ENCODE measurements around the gene KYAT1. TPM values are rescaled to one million over a fixed set of nuclear protein-coding genes. Genes with fewer than 3 reads are reported as not detected.

Gene KYAT1
- total RNA-seq, 2 donors from 2014 or later: 13.6 to 25.3 TPM

DNA sequence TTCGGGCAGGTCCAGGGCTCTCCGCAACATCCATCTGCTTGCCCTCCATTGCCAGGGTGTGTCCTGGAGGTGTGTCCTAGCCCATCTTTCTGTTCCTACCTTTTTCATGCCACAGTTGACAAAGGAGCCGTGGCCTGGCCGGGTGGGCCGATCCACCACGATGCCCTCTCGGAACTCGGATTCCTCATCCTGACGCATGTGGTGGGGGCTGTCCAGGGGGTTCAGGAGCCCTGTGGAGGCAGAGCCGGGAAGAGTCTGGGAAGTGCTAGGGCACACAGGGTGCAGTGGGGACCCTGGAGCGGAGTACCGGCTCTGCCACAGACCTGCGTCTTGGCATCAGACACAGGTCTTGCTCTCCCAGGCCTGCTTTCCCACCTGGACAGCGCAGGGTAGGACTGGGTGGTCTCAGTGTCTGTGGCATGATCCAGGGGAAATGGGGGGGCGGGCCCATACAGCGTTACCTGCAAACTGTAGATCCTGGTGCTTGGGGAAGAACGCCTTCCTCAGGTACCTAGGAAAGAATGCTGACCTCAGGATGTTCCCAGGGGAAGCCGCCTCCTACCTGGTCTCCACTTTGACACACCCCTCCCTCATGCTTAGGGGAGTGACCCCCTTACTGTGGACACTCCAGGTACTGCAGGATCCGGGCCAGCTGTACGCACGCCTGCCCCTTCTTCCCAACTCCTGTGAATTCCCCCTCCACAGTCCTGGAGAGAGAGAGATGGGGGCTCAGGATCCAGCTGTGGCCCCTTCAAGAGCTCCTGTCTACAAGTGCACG, 55.6 kb downstream of the KYAT1 start:
- Mint-ChIP-seq H3K4me1 (peaks cover 6% of the 10 kb centered on the region), H3K27ac (no peak overlapping the region), H3K27me3 (ENCODE audit: insufficient read depth) (no peaks in the 10 kb centered on the region), H3K4me3 (no peak overlapping the region), H3K36me3 (ENCODE audit: low read depth) (peaks cover 58% of the 10 kb centered on the region), H3K9me3 (no peaks in the 10 kb centered on the region)
- no peak overlapping the region for H3K4me3 ChIP-seq (ENCODE audit: low read length)
- peaks cover 49% of the 10 kb centered on the region for H3K36me3 ChIP-seq (ENCODE audit: control insufficient read depth, insufficient read depth, low read length)
- H3K9me3 ChIP-seq (ENCODE audit: control insufficient read depth, low read length): no peaks in the 10 kb centered on the region
- H3K27ac ChIP-seq (ENCODE audit: low read depth, low read length): no peak overlapping the region
- DNase-seq: peak; percentile 75
- no peaks in the 10 kb centered on the region for H3K27me3 ChIP-seq (ENCODE audit: control insufficient read depth, insufficient read depth, low read length, poor library complexity, severe bottlenecking)
- TF ChIP-seq, protein P1, sequence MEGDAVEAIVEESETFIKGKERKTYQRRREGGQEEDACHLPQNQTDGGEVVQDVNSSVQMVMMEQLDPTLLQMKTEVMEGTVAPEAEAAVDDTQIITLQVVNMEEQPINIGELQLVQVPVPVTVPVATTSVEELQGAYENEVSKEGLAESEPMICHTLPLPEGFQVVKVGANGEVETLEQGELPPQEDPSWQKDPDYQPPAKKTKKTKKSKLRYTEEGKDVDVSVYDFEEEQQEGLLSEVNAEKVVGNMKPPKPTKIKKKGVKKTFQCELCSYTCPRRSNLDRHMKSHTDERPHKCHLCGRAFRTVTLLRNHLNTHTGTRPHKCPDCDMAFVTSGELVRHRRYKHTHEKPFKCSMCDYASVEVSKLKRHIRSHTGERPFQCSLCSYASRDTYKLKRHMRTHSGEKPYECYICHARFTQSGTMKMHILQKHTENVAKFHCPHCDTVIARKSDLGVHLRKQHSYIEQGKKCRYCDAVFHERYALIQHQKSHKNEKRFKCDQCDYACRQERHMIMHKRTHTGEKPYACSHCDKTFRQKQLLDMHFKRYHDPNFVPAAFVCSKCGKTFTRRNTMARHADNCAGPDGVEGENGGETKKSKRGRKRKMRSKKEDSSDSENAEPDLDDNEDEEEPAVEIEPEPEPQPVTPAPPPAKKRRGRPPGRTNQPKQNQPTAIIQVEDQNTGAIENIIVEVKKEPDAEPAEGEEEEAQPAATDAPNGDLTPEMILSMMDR (conservative IDR thresholded peaks at IDR 0.05): peak; percentile 41
- H3K9ac ChIP-seq (ENCODE audit: extremely low read depth, low read length, poor library complexity, severe bottlenecking): no peak overlapping the region
- peaks cover 3% of the 10 kb centered on the region for H3K4me1 ChIP-seq (ENCODE audit: control insufficient read depth, insufficient read depth, low read length)
- WGBS, 2 experiments (ENCODE audit: insufficient coverage in 1 of 2, insufficient read length in 1 of 2): 94 to 97% methylated on average over 10 to 22 of the region's 22 CpGs

DNA sequence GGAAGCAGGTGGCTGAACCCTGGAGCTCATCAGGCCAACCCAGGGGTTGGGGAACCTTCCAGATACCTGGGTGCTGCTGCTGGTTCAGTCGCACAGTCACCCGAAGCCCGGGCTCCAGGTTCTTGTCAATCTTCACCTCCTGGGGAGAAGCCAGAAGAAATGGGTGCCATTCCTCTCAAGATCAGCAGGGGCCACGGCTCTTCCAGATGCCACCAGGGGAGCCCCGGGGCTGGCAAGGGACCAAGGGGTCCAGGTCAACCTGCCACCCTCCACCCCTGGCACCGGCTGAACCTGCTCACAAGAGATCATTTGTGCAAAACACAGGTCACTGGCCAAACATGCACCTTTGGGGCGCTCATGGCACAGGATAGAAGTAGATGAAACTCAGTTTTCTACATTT, 56.8 kb downstream of the KYAT1 start:
- no peak overlapping the region for H3K9ac ChIP-seq (ENCODE audit: extremely low read depth, low read length, poor library complexity, severe bottlenecking)
- no peak for DNase-seq
- Mint-ChIP-seq H3K4me1 (peaks cover 8% of the 10 kb centered on the region), H3K27me3 (ENCODE audit: insufficient read depth) (no peaks in the 10 kb centered on the region), H3K27ac (no peak overlapping the region), H3K9me3 (no peaks in the 10 kb centered on the region), H3K4me3 (no peak overlapping the region), H3K36me3 (ENCODE audit: low read depth) (peaks cover 59% of the 10 kb centered on the region)
- peaks cover 3% of the 10 kb centered on the region for H3K4me1 ChIP-seq (ENCODE audit: control insufficient read depth, insufficient read depth, low read length)
- 96 to 97% methylated on average over 5 to 7 of the region's 7 CpGs for WGBS, 2 experiments (ENCODE audit: insufficient coverage in 1 of 2, insufficient read length in 1 of 2)
- no peak overlapping the region for H3K27ac ChIP-seq (ENCODE audit: low read depth, low read length)
- H3K36me3 ChIP-seq (ENCODE audit: control insufficient read depth, insufficient read depth, low read length): peaks cover 49% of the 10 kb centered on the region
- H3K4me3 ChIP-seq (ENCODE audit: low read length): no peak overlapping the region
- TF ChIP-seq, protein P1 (conservative IDR thresholded peaks at IDR 0.05): no peak
- H3K27me3 ChIP-seq (ENCODE audit: control insufficient read depth, insufficient read depth, low read length, poor library complexity, severe bottlenecking): no peaks in the 10 kb centered on the region
- no peaks in the 10 kb centered on the region for H3K9me3 ChIP-seq (ENCODE audit: control insufficient read depth, low read length)

DNA sequence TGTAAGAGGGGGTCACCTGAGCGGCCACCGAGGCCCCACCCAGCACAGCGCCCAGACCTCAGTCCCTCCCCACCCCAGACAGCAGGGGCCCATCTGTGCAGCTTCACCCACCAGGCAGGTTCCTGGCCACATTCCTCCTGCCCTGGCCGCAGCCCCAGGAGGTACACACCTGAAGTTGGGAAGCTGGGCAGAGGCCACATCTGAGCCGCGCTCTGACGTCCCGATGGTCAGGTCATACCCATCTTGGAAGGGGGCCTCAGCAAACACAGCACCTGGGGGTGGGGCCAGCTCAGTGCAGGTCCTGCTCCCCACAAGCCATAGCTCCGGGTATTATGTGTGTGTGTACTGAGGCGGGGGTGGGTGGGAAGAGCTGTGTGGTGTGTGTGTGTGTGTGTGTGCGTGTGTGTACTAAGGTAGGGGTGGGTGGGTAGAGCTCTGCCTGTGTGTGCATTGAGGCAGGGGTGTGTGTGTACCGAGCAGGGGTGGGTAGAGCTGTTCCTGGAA, 57.8 kb downstream of the KYAT1 start:
- peaks cover 3% of the 10 kb centered on the region for H3K4me1 ChIP-seq (ENCODE audit: control insufficient read depth, insufficient read depth, low read length)
- DNase-seq: peak; percentile 31
- TF ChIP-seq, protein P1 (conservative IDR thresholded peaks at IDR 0.05): no peak
- no peak overlapping the region for H3K27ac ChIP-seq (ENCODE audit: low read depth, low read length)
- Mint-ChIP-seq H3K36me3 (ENCODE audit: low read depth) (peaks cover 57% of the 10 kb centered on the region), H3K27me3 (ENCODE audit: insufficient read depth) (no peaks in the 10 kb centered on the region), H3K9me3 (no peaks in the 10 kb centered on the region), H3K27ac (no peak overlapping the region), H3K4me1 (peaks cover 12% of the 10 kb centered on the region), H3K4me3 (no peak overlapping the region)
- H3K4me3 ChIP-seq (ENCODE audit: low read length): no peak overlapping the region
- no peaks in the 10 kb centered on the region for H3K27me3 ChIP-seq (ENCODE audit: control insufficient read depth, insufficient read depth, low read length, poor library complexity, severe bottlenecking)
- H3K36me3 ChIP-seq (ENCODE audit: control insufficient read depth, insufficient read depth, low read length): peaks cover 49% of the 10 kb centered on the region
- H3K9ac ChIP-seq (ENCODE audit: extremely low read depth, low read length, poor library complexity, severe bottlenecking): no peak overlapping the region
- 90% methylated on average over 2 to 12 of the region's 12 CpGs for WGBS, 2 experiments (ENCODE audit: insufficient coverage in 1 of 2, insufficient read length in 1 of 2)
- no peaks in the 10 kb centered on the region for H3K9me3 ChIP-seq (ENCODE audit: control insufficient read depth, low read length)
